SK-N-SH (cell line): ENCODE data around the gene TIMELESS.

Source experiments
- CTCF ChIP-seq: fragments of 200-600 bp; sonication (generic); IDR thresholded peaks from 2 replicates; pipeline ENCODE4 v1.6.1; 2017; ENCODE audit warnings: antibody characterized with exemption, mild to moderate bottlenecking, moderate library complexity
- ELF1 ChIP-seq: IDR thresholded peaks from 2 replicates; pipeline ENCODE4 v1.4.0; 2012
- EP300 ChIP-seq, 2 experiments: IDR thresholded peaks; 2 replicates each; pipeline versions ENCODE4 v1.4.0 to v1.6.1; 2012; ENCODE audit warnings: borderline replicate concordance in 1 of 2, low read depth in 1 of 2, low read length in 1 of 2
- EZH2phosphoT487 ChIP-seq: fragments of 200-600 bp; sonication (generic); IDR thresholded peaks from 2 replicates; pipeline ENCODE4 v1.6.1; 2017; ENCODE audit warnings: low read depth, mixed run types, mild to moderate bottlenecking, antibody characterized with exemption, moderate library complexity, borderline replicate concordance
- GATA2 ChIP-seq: sonication (generic); formaldehyde crosslinking; IDR thresholded peaks from 2 replicates; pipeline ENCODE4 v1.5.0; 2020; ENCODE audit warnings: mild to moderate bottlenecking, missing genetic modification reagents
- JUND ChIP-seq: IDR thresholded peaks from 2 replicates; pipeline ENCODE4 v1.4.0; 2012
- MEF2A ChIP-seq: IDR thresholded peaks from 2 replicates; pipeline ENCODE4 v1.4.0; 2012; ENCODE audit warnings: low read depth, borderline replicate concordance
- NRF1 ChIP-seq: IDR thresholded peaks from 2 replicates; pipeline ENCODE4 v1.6.1; 2012; ENCODE audit warnings: low read depth, mild to moderate bottlenecking, low read length
- POLR2AphosphoS5 ChIP-seq: IDR thresholded peaks from 2 replicates; pipeline ENCODE4 v1.6.1; 2012; ENCODE audit warnings: low read depth, low read length
- RAD21 ChIP-seq: IDR thresholded peaks from 2 replicates; pipeline ENCODE4 v1.6.1; 2012; ENCODE audit warnings: mild to moderate bottlenecking, low read length
- TEAD4 ChIP-seq: IDR thresholded peaks from 2 replicates; pipeline ENCODE4 v1.4.0; 2012; ENCODE audit warnings: mild to moderate bottlenecking, borderline replicate concordance; ENCODE audit not compliant: insufficient read depth
- USF1 ChIP-seq: IDR thresholded peaks from 2 replicates; pipeline ENCODE4 v1.4.0; 2012; ENCODE audit warnings: low read depth, borderline replicate concordance
- USF2 ChIP-seq: fragments of 150-350 bp; IDR thresholded peaks from 2 replicates; pipeline ENCODE4 v1.6.1; 2017; ENCODE audit warnings: antibody characterized with exemption, low read length, low read depth, borderline replicate concordance
- YY1 ChIP-seq: IDR thresholded peaks from 2 replicates; pipeline ENCODE4 v1.4.0; 2012; ENCODE audit warnings: low read depth, mild to moderate bottlenecking

- TF ChIP-seq CTCF (no peak), POLR2AphosphoS5 (no peak), USF2 (no peak), TEAD4 (no peak), JUND (no peak), EP300 (IDR thresholded peaks at IDR 0.05; ENCODE audit: borderline replicate concordance in 1 of 2, low read depth in 1 of 2, low read length in 1 of 2) (no peak), ELF1 (no peak), MEF2A (no peak), NRF1 (no peak), YY1 (no peak), RAD21 (no peak), GATA2 (CRISPR knock-in tag) (no peak), EZH2phosphoT487 (no peak), USF1 (no peak)
Measured at GRCh38 chr12:56479625-56480024, 30.4 kb upstream of the TIMELESS start.
